K562 (cell line): Measurements from ENCODE around the gene SH2D4B. TPM values are rescaled to one million over a fixed set of nuclear protein-coding genes. Genes with fewer than 3 reads are reported as not detected.
A peak's percentile ranks its signal among the peaks of the same experiment; 100 is the strongest.

Experiments
- ARID1B ChIP-seq: fragments of 450-650 bp; IDR thresholded peaks from 2 replicates; pipeline ENCODE4 v1.6.1; 2016; ENCODE audit warnings: antibody characterized with exemption, mild to moderate bottlenecking, inconsistent platforms
- BHLHE40 ChIP-seq: IDR thresholded peaks from 2 replicates; pipeline ENCODE4 v1.6.1; 2011; ENCODE audit warnings: low read length, improper control_type of control experiment
- DMBX1 ChIP-seq: fragments of 250-450 bp; sonication (Bioruptor Pico); IDR thresholded peaks from 2 replicates; pipeline ENCODE4 v1.8.0; 2022; ENCODE audit warnings: inconsistent platforms, mild to moderate bottlenecking, moderate library complexity, borderline replicate concordance
- EP400 ChIP-seq: fragments of 450-650 bp; IDR thresholded peaks from 2 replicates; pipeline ENCODE4 v1.6.1; 2017; ENCODE audit warnings: antibody characterized with exemption, mild to moderate bottlenecking, moderate library complexity
- FOXJ2 ChIP-seq: fragments of 200-800 bp; sonication (Bioruptor generic); IDR thresholded peaks from 2 replicates; pipeline ENCODE4 v1.6.1; 2016; ENCODE audit warnings: missing genetic modification characterization, missing compliant biosample characterization
- LARP7 ChIP-seq: fragments of 450-650 bp; IDR thresholded peaks from 2 replicates; pipeline ENCODE4 v1.6.1; 2016
- MXI1 ChIP-seq: IDR thresholded peaks from 2 replicates; pipeline ENCODE4 v1.6.1; 2011; ENCODE audit warnings: low read depth, mild to moderate bottlenecking, improper control_type of control experiment, low read length
- PURB ChIP-seq: sonication (generic); formaldehyde crosslinking; IDR thresholded peaks from 2 replicates; pipeline ENCODE4 v1.9.0; 2021; ENCODE audit warnings: low read depth, mild to moderate bottlenecking, missing genetic modification reagents
- RB1 ChIP-seq: fragments of 450-650 bp; IDR thresholded peaks from 2 replicates; pipeline ENCODE4 v1.6.1; 2017; ENCODE audit warnings: low read depth, mild to moderate bottlenecking
- SMAD4 ChIP-seq: fragments of 250-450 bp; sonication (Bioruptor Pico); conservative IDR thresholded peaks from 2 replicates; pipeline ENCODE4 v1.8.0; 2021; ENCODE audit warnings: inconsistent platforms, mild to moderate bottlenecking, moderate library complexity
- SRSF3 ChIP-seq: fragments of 200-400 bp; formaldehyde crosslinking; IDR thresholded peaks from 2 replicates; pipeline ENCODE4 v1.6.1; 2016; ENCODE audit warnings: mild to moderate bottlenecking, low read length, moderate library complexity; ENCODE audit not compliant: insufficient read depth
- TAL1 ChIP-seq: fragments of 450-650 bp; IDR thresholded peaks from 2 replicates; pipeline ENCODE4 v1.6.1; 2016; ENCODE audit warnings: mild to moderate bottlenecking
- TEAD1 ChIP-seq, 2 experiments: fragments of 450-650 bp in 1 of 2; sonication (generic) in 1 of 2; formaldehyde crosslinking; IDR thresholded peaks; 2 replicates each; pipeline versions ENCODE4 v1.4.0 to v1.8.0; 2020 to 2022; ENCODE audit warnings: mild to moderate bottlenecking in 2 of 2, missing genetic modification reagents in 1 of 2
- TEAD4 ChIP-seq, 2 experiments: sonication (generic) in 1 of 2; formaldehyde crosslinking in 1 of 2; IDR thresholded peaks; 2 replicates each; pipeline versions ENCODE4 v1.6.1 to v1.8.0; 2012 to 2022; ENCODE audit warnings: borderline replicate concordance in 1 of 2, inconsistent platforms in 1 of 2, low read length in 1 of 2, mild to moderate bottlenecking in 1 of 2, missing genetic modification reagents in 1 of 2
- THAP12 ChIP-seq: fragments of 250-450 bp; sonication (Bioruptor Pico); IDR thresholded peaks from 2 replicates; pipeline ENCODE4 v1.9.0; 2021; ENCODE audit warnings: mild to moderate bottlenecking, inconsistent platforms
- XRCC4 ChIP-seq: IDR thresholded peaks from one replicate; pipeline ENCODE4 v1.6.1; 2011; ENCODE audit not compliant: insufficient read depth, insufficient read length; ENCODE audit errors: extremely low read depth
- ZBTB33 ChIP-seq: sonication (generic); formaldehyde crosslinking; IDR thresholded peaks from 2 replicates; pipeline ENCODE4 v1.8.1; 2023; ENCODE audit warnings: mild to moderate bottlenecking, missing genetic modification reagents
- ZC3H11A ChIP-seq: IDR thresholded peaks from 2 replicates; pipeline ENCODE4 v1.6.1; 2012; ENCODE audit warnings: low read depth, low read length, improper control_type of control experiment
- ZNF165 ChIP-seq: fragments of 250-450 bp; sonication (Bioruptor Pico); IDR thresholded peaks from 2 replicates; pipeline ENCODE4 v1.4.0; 2020; ENCODE audit warnings: borderline replicate concordance
- ZNF263 ChIP-seq: sonication (generic); formaldehyde crosslinking; IDR thresholded peaks from 2 replicates; pipeline ENCODE4 v1.8.0; 2022; ENCODE audit warnings: mild to moderate bottlenecking, missing genetic modification reagents, borderline replicate concordance
- ZNF311 ChIP-seq: fragments of 250-450 bp; sonication (Bioruptor Pico); IDR thresholded peaks from 2 replicates; pipeline ENCODE4 v1.4.0; 2020; ENCODE audit warnings: mild to moderate bottlenecking, moderate library complexity
- ZNF384 ChIP-seq: IDR thresholded peaks from 2 replicates; pipeline ENCODE4 v1.6.1; 2012; ENCODE audit warnings: low read depth, low read length, improper control_type of control experiment
- ZNF589 ChIP-seq: fragments of 200-800 bp; sonication (Bioruptor generic); IDR thresholded peaks from 2 replicates; pipeline ENCODE4 v1.6.1; 2016; ENCODE audit warnings: low read depth, missing genetic modification characterization, missing compliant biosample characterization
- ZSCAN32 ChIP-seq: fragments of 450-650 bp; formaldehyde crosslinking; IDR thresholded peaks from 2 replicates; pipeline ENCODE4 v1.4.0; 2020; ENCODE audit warnings: mild to moderate bottlenecking, moderate library complexity
- ZZZ3 ChIP-seq: fragments of 450-650 bp; IDR thresholded peaks from 2 replicates; pipeline ENCODE4 v1.6.1; 2016; ENCODE audit warnings: antibody characterized with exemption, mild to moderate bottlenecking, moderate library complexity
- polyA plus RNA-seq, 8 experiments: library from polyadenylated mRNA; depleted of rRNA in 4 of 8; stranded (reverse) in 5 of 8; unstranded in 3 of 8; fragments of >200 nt; fragmentation: Nextera tagmentation in 2 of 8; fragmentation: Illumina TruSeq in 1 of 8; extraction: Ambion mirVana in 2 of 8; extraction: Trizol in 1 of 8; gene quantifications; 2 replicates each; pipeline versions ENCODE4 v1.2.1 to v1.2.3, GENCODE V29; 2011 to 2014; ENCODE audit warnings: inconsistent platforms in 1 of 8, missing spikeins in 1 of 8
- total RNA-seq, 7 experiments: library from RNA; depleted of rRNA in 6 of 7; stranded (reverse); fragments of >200 nt in 6 of 7; fragmentation: Illumina TruSeq in 2 of 7; extraction: Trizol in 2 of 7; gene quantifications; 2 replicates each; pipeline versions ENCODE4 v1.2.1 to v1.2.3, GENCODE V29; 2011 to 2021; ENCODE audit warnings: low replicate concordance in 1 of 7

The SH2D4B gene
- total and polyA plus RNA-seq, 9 of the 15 experiments (the other 6 are each of a cell fraction or from before 2014, with no cell fraction given), result 0.03 to 0.14 (median 0.04) TPM; not detected in 4

GRCh38 chr10:80497187-80498077 lies 40.3 kb upstream of the SH2D4B start (continued):
- TF ChIP-seq ZNF589 (CRISPR knock-in tag), result peak; percentile 22; the same call in 1 of the 2 replicates
- TF ChIP-seq ZNF311 (CRISPR knock-in tag), result peak; percentile 69; the same call in 1 of the 2 replicates
- 0 out of 2 replicates have a peak, but pooled peaks have one; percentile 43 for TF ChIP-seq ZC3H11A
- TF ChIP-seq TAL1, result peak; percentile 85
- TF ChIP-seq ZNF384, result peak; percentile 23; the same call in 1 of the 2 replicates
- TF ChIP-seq THAP12 (CRISPR knock-in tag), result no peak
- TF ChIP-seq TEAD4 (IDR thresholded peaks at IDR 0.05; ENCODE audit: low read length), result peak; percentile 80
- no peak for TF ChIP-seq TEAD4 (CRISPR knock-in tag; IDR thresholded peaks at IDR 0.05; ENCODE audit: borderline replicate concordance)
- TF ChIP-seq FOXJ2 (tag), result no peak
- peak; percentile 94 for TF ChIP-seq ARID1B
- no peak for TF ChIP-seq XRCC4
- TF ChIP-seq ZNF165, result no peak
- peak; percentile 36; the same call in 1 of the 2 replicates for TF ChIP-seq RB1
- TF ChIP-seq SRSF3, result no peak
- peak; percentile 56; the same call in 1 of the 2 replicates for TF ChIP-seq EP400
- peak; percentile 16; the same call in 1 of the 2 replicates for TF ChIP-seq ZBTB33
- no peak for TF ChIP-seq ZSCAN32 (CRISPR knock-in tag)
- TF ChIP-seq MXI1, result peak; percentile 90
- peak; percentile 45; the same call in 1 of the 2 replicates for TF ChIP-seq LARP7
- TF ChIP-seq ZNF263 (CRISPR knock-in tag), result 0 out of 2 replicates have a peak, but pooled peaks have one; percentile 22
- peak; percentile 66 for TF ChIP-seq BHLHE40
- TF ChIP-seq TEAD1 (CRISPR knock-in tag; IDR thresholded peaks at IDR 0.05), result 0 out of 4 replicates have a peak, but pooled peaks of 1 of the 2 experiments have one; percentile 49
- peak; percentile 94 for TF ChIP-seq SMAD4 (CRISPR knock-in tag)
- TF ChIP-seq PURB (CRISPR knock-in tag), result no peak
- peak; percentile 92 for TF ChIP-seq DMBX1 (CRISPR knock-in tag)
- no peak for TF ChIP-seq ZZZ3
